ENCODE measurements around the gene PLCB1. TPM values are rescaled to one million over a fixed set of nuclear protein-coding genes. Genes with fewer than 3 reads are reported as not detected.
"Not testable (repeated sequence)": the region's sequence is repeated elsewhere in the genome, so short reads cannot be mapped to it uniquely, and the experiment has no call there.

PLCB1 gene
- total RNA-seq, 2 experiments from 2014 or later: 1.9 to 2.2 TPM

- H3K4me3 Mint-ChIP-seq: no peak overlapping the region
- H3K27me3 Mint-ChIP-seq: no peaks in the 10 kb centered on the region
- no peak overlapping the region for H3K27ac Mint-ChIP-seq
- ChIA-PET CTCF (no interaction called here), POLR2A (no interaction called here)
- H3K9me3 Mint-ChIP-seq: no peaks in the 10 kb centered on the region
- no peaks in the 10 kb centered on the region for H3K36me3 Mint-ChIP-seq (ENCODE audit: low read depth)
- DNase-seq: no peak
- H3K4me1 Mint-ChIP-seq: peaks cover 6% of the 10 kb centered on the region
Measured at GRCh38 chr20:8428988-8429387, 296.9 kb downstream of the PLCB1 start.

GRCh38 chr20:8431538-8432434, 299.7 kb downstream of the PLCB1 start:
- no peak overlapping the region for H3K27ac Mint-ChIP-seq
- no peaks in the 10 kb centered on the region for H3K36me3 Mint-ChIP-seq (ENCODE audit: low read depth)
- CTCF ChIA-PET: no interaction called here
- H3K9me3 Mint-ChIP-seq: no peaks in the 10 kb centered on the region
- DNase-seq: no peak
- no peak overlapping the region for H3K4me3 Mint-ChIP-seq
- no peaks in the 10 kb centered on the region for H3K27me3 Mint-ChIP-seq
- POLR2A ChIA-PET: no interaction called here
- peaks cover 6% of the 10 kb centered on the region for H3K4me1 Mint-ChIP-seq

DNA sequence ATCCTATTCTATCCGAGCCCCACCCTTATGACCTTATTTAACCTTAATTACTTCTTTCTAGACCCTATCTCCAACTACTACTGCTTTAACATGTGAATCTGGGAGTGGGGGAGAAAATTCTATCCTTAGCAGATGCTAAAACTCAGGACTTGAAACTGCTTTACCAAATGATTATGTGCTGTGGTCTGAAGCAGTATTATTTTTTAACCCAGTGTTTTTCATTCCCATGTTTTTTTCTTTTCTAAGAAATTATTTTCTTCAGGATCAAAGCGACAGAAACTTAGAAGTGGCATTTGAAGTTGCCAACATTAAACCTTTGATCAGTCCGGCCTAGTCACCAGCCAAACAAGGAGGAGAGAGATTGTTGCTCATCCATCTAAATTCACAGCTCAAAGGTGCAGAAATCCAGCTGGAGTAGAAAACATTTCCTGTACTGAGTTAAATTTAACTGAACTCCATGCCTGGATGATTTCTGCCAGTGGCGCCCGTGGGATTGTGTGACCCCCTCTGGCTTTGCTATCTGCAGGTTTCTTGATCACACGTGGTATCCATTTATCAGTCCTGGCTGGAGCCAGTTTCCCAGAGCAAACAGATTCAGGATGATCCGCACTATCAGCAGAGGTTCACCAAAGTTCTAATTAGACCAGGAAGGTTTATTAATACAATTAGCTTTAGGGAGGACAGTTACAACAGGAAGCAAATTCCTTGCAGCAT, 300.5 kb downstream of the PLCB1 start:
- no peaks in the 10 kb centered on the region for H3K36me3 Mint-ChIP-seq (ENCODE audit: low read depth)
- H3K27ac Mint-ChIP-seq: no peak overlapping the region
- CTCF ChIA-PET: no interaction called here

DNA sequence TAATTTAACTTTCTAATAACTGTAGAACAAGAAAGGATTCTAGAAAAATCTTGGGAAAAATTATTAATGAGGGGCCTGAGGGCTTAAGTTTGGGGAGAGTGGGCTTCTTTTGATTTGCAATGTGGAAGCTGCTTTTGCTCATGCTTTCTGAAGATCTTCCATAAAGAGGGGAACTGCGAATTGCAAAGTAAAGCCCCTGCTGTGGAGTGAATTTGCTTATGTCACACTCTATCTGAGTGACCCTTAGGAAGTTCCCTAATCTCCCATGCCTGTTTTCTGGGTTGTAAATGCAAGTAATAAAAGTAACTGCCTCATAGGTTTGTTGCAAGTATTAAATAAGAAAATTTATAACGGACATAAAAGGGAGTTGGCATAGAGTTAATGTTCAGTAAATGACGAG, 301.2 kb downstream of the PLCB1 start:
- no peaks in the 10 kb centered on the region for H3K27me3 Mint-ChIP-seq
- no peak overlapping the region for H3K4me3 Mint-ChIP-seq
- H3K36me3 Mint-ChIP-seq (ENCODE audit: low read depth): no peaks in the 10 kb centered on the region
- peaks cover 6% of the 10 kb centered on the region for H3K4me1 Mint-ChIP-seq
- no peak overlapping the region for H3K27ac Mint-ChIP-seq
- POLR2A ChIA-PET: no interaction called here
- no peak for DNase-seq
- CTCF ChIA-PET: no interaction called here
- no peaks in the 10 kb centered on the region for H3K9me3 Mint-ChIP-seq

More for the DNA sequence above, 300.5 kb downstream of the PLCB1 start:
- POLR2A ChIA-PET: no interaction called here
- DNase-seq: no peak
- no peak overlapping the region for H3K4me3 Mint-ChIP-seq
- no peaks in the 10 kb centered on the region for H3K9me3 Mint-ChIP-seq
- H3K4me1 Mint-ChIP-seq: peaks cover 6% of the 10 kb centered on the region
- H3K27me3 Mint-ChIP-seq: no peaks in the 10 kb centered on the region

DNA sequence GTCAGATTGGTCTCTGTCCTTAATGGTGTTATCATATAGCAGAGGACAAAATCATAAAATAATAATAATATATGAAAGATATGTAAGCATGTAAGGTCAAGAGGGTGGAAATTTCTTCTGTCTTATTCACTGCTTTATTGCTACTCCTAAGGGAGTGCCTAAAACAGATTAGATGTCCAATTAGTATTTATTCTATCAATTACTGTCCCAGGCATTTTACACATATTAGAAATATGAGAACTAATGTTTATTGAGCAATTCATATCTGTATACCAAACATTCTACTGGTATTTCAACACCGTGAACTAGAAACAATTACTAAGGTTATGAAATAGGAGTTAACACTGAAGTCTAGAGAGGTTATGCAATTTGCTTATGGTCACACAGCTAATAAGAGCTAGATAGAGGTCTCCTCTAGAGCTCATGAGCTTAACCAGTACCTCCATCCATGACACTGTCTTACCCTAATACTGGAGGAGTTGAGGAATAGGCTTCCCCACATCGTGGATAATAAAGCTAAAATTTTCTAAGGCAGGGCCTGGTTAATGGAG, 302.3 kb downstream of the PLCB1 start:
- no peaks in the 10 kb centered on the region for H3K4me1 Mint-ChIP-seq
- no peak overlapping the region for H3K27ac Mint-ChIP-seq
- POLR2A ChIA-PET: no interaction called here
- CTCF ChIA-PET: no interaction called here
- DNase-seq: no peak
- no peaks in the 10 kb centered on the region for H3K9me3 Mint-ChIP-seq
- no peaks in the 10 kb centered on the region for H3K36me3 Mint-ChIP-seq (ENCODE audit: low read depth)
- no peak overlapping the region for H3K4me3 Mint-ChIP-seq
- H3K27me3 Mint-ChIP-seq: no peaks in the 10 kb centered on the region

- ChIA-PET CTCF (no interaction called here), POLR2A (no interaction called here)
- Mint-ChIP-seq H3K9me3 (no peaks in the 10 kb centered on the region), H3K27me3 (no peaks in the 10 kb centered on the region), H3K36me3 (ENCODE audit: low read depth) (no peaks in the 10 kb centered on the region), H3K27ac (no peak overlapping the region), H3K4me3 (no peak overlapping the region), H3K4me1 (no peaks in the 10 kb centered on the region)
- no peak for DNase-seq
Measured at GRCh38 chr20:8435285-8436035, 303.4 kb downstream of the PLCB1 start.

GRCh38 chr20:8436938-8437337, 304.9 kb downstream of the PLCB1 start:
- H3K4me1 Mint-ChIP-seq; H3K27me3 Mint-ChIP-seq; H3K4me3 Mint-ChIP-seq; CTCF ChIA-PET; POLR2A ChIA-PET; H3K27ac Mint-ChIP-seq; H3K9me3 Mint-ChIP-seq; DNase-seq; H3K36me3 Mint-ChIP-seq (ENCODE audit: low read depth): not testable (repeated sequence)

DNA sequence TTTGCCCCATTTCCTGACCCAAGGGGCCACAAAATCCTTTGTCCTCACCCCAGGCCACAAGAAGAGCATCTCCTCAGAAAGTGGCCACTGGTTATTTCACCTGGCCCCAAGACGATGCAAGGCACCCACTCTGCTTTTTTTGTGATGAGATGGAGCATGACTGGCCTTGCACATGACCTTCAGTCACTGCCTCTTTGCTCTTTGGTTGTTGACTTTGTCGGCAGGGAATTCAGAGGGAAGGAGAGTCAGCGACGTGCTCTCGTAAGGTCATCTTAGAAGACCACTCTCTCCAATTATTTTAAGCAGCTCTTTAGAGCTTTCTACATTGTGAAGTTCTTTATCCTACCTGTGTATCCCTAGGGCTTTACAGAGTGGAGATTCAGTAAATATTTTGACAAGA, 306.7 kb downstream of the PLCB1 start:
- Mint-ChIP-seq H3K4me3 (no peak overlapping the region), H3K36me3 (ENCODE audit: low read depth) (no peaks in the 10 kb centered on the region), H3K27ac (no peak overlapping the region), H3K4me1 (no peaks in the 10 kb centered on the region), H3K9me3 (no peaks in the 10 kb centered on the region), H3K27me3 (no peaks in the 10 kb centered on the region)
- ChIA-PET CTCF (no interaction called here), POLR2A (no interaction called here)
- no peak for DNase-seq

GRCh38 chr20:8443464-8444072, 311.5 kb downstream of the PLCB1 start:
- Mint-ChIP-seq H3K4me1 (no peaks in the 10 kb centered on the region), H3K27ac (no peak overlapping the region), H3K9me3 (no peaks in the 10 kb centered on the region), H3K36me3 (ENCODE audit: low read depth) (no peaks in the 10 kb centered on the region), H3K27me3 (no peaks in the 10 kb centered on the region), H3K4me3 (no peak overlapping the region)
- DNase-seq: no peak
- ChIA-PET CTCF (no interaction called here), POLR2A (no interaction called here)

GRCh38 chr20:8447262-8448120, 315.4 kb downstream of the PLCB1 start:
- Mint-ChIP-seq H3K27ac (no peak overlapping the region), H3K9me3 (no peaks in the 10 kb centered on the region), H3K36me3 (ENCODE audit: low read depth) (no peaks in the 10 kb centered on the region), H3K27me3 (no peaks in the 10 kb centered on the region), H3K4me3 (no peak overlapping the region), H3K4me1 (no peaks in the 10 kb centered on the region)
- CTCF ChIA-PET: no interaction called here
- POLR2A ChIA-PET: no interaction called here
- no peak for DNase-seq

GRCh38 chr20:8449123-8449522, 317.1 kb downstream of the PLCB1 start:
- DNase-seq: no peak
- Mint-ChIP-seq H3K4me1 (no peaks in the 10 kb centered on the region), H3K9me3 (no peaks in the 10 kb centered on the region), H3K36me3 (ENCODE audit: low read depth) (no peaks in the 10 kb centered on the region), H3K4me3 (no peak overlapping the region), H3K27ac (no peak overlapping the region), H3K27me3 (no peaks in the 10 kb centered on the region)
- CTCF ChIA-PET: no interaction called here
- POLR2A ChIA-PET: no interaction called here

- ChIA-PET POLR2A (no interaction called here), CTCF (no interaction called here)
- Mint-ChIP-seq H3K4me1 (no peaks in the 10 kb centered on the region), H3K9me3 (peaks cover 4% of the 10 kb centered on the region), H3K4me3 (no peak overlapping the region), H3K27me3 (no peaks in the 10 kb centered on the region), H3K27ac (no peak overlapping the region), H3K36me3 (ENCODE audit: low read depth) (no peaks in the 10 kb centered on the region)
- DNase-seq: no peak
Measured at GRCh38 chr20:8454137-8454712, 322.2 kb downstream of the PLCB1 start.

Measured in activated CD4-positive, alpha-beta memory T cell treated with anti-CD3 and anti-CD28 coated beads, Interleukin-2, amount 10 ng/mL, durations not matched to agents 7 days and 5 days (primary cell).